Neuronal stem cell (in vitro differentiated cells): Measurements from ENCODE around the gene MEN1.

ENCODE experiments used
- DNase-seq: peaks from one replicate; pipeline ENCODE4 v3.0.0-alpha.2; 2013; ENCODE audit warnings: low spot score
- H2AFZ ChIP-seq: one replicate; pipeline ENCODE4 v1.6.1; 2013; ENCODE audit warnings: mild to moderate bottlenecking, low read length, inconsistent platforms
- H2AK5ac ChIP-seq: 2 replicates; pipeline ENCODE4 v1.6.1; 2013; ENCODE audit warnings: low read depth, mild to moderate bottlenecking, inconsistent platforms, low read length, moderate library complexity, mixed read lengths
- H2BK120ac ChIP-seq: 2 replicates; pipeline ENCODE4 v1.6.1; 2013; ENCODE audit warnings: low read depth, mild to moderate bottlenecking, inconsistent platforms, low read length, moderate library complexity, mixed read lengths
- H2BK12ac ChIP-seq: one replicate; pipeline ENCODE4 v1.6.1; 2013; ENCODE audit warnings: low read length, inconsistent platforms
- H2BK15ac ChIP-seq: 2 replicates; pipeline ENCODE4 v1.6.1; 2013; ENCODE audit warnings: mild to moderate bottlenecking, low read length, inconsistent platforms, mixed read lengths
- H2BK5ac ChIP-seq: one replicate; pipeline ENCODE4 v1.6.1; 2013; ENCODE audit warnings: inconsistent platforms, mild to moderate bottlenecking, low read length, moderate library complexity
- H3K14ac ChIP-seq: one replicate; pipeline ENCODE4 v1.6.1; 2013; ENCODE audit warnings: low read length, inconsistent platforms
- H3K18ac ChIP-seq: 2 replicates; pipeline ENCODE4 v1.6.1; 2013; ENCODE audit warnings: low read length, inconsistent platforms
- H3K23ac ChIP-seq: 2 replicates; pipeline ENCODE4 v1.6.1; 2013; ENCODE audit warnings: low read depth, mild to moderate bottlenecking, mixed read lengths, low read length, inconsistent platforms; ENCODE audit not compliant: poor library complexity
- H3K27ac ChIP-seq: replicated peaks from 3 replicates; pipeline ENCODE4 v1.5.1; 2013; ENCODE audit warnings: low read length, inconsistent platforms
- H3K27me3 ChIP-seq, 3 experiments: 2 replicates each; pipeline ENCODE4 v1.6.1; 2013; ENCODE audit warnings: low read length in 3 of 3, mild to moderate bottlenecking in 2 of 3, inconsistent platforms in 1 of 3, low read depth in 1 of 3, mixed read lengths in 1 of 3, moderate library complexity in 1 of 3; ENCODE audit not compliant: control insufficient read depth in 3 of 3, insufficient read depth in 3 of 3
- H3K36me3 ChIP-seq, 2 donors: replicated peaks in 1 of 2; 2 replicates each; pipeline ENCODE4 v1.6.1; 2013; ENCODE audit warnings: low read length in 2 of 2; ENCODE audit not compliant: control insufficient read depth in 2 of 2, insufficient read depth in 2 of 2
- H3K4ac ChIP-seq: 2 replicates; pipeline ENCODE4 v1.6.1; 2013; ENCODE audit warnings: inconsistent platforms, mild to moderate bottlenecking, low read length, moderate library complexity
- H3K4me1 ChIP-seq, 2 donors: 1 replicate in 1 of 2; 2 replicates in 1 of 2; pipeline ENCODE4 v1.6.1; 2013; ENCODE audit warnings: low read length in 2 of 2, low read depth in 1 of 2; ENCODE audit not compliant: control insufficient read depth in 2 of 2, insufficient read depth in 1 of 2
- H3K4me2 ChIP-seq: one replicate; pipeline ENCODE4 v1.6.1; 2013; ENCODE audit warnings: mild to moderate bottlenecking, low read length, inconsistent platforms; ENCODE audit not compliant: insufficient read depth, poor library complexity, severe bottlenecking
- H3K4me3 ChIP-seq, 2 donors: 2 replicates each; pipeline ENCODE4 v1.5.1; 2013; ENCODE audit warnings: low read length in 2 of 2, mild to moderate bottlenecking in 2 of 2, inconsistent platforms in 1 of 2, moderate library complexity in 1 of 2
- H3K79me1 ChIP-seq: one replicate; pipeline ENCODE4 v1.6.1; 2013; ENCODE audit warnings: low read depth, mild to moderate bottlenecking, inconsistent platforms, low read length, moderate library complexity
- H3K9ac ChIP-seq: one replicate; pipeline ENCODE4 v1.6.1; 2013; ENCODE audit warnings: mild to moderate bottlenecking, low read depth, low read length, inconsistent platforms; ENCODE audit not compliant: poor library complexity
- H3K9me3 ChIP-seq, 2 donors: replicated peaks in 1 of 2; 2 replicates each; pipeline versions ENCODE3 to v1.6.1; 2013; ENCODE audit warnings: low read length in 2 of 2, mild to moderate bottlenecking in 2 of 2, inconsistent platforms in 1 of 2, low read depth in 1 of 2, mixed read lengths in 1 of 2, moderate library complexity in 1 of 2; ENCODE audit not compliant: control insufficient read depth in 2 of 2, insufficient read depth in 1 of 2
- H4K8ac ChIP-seq: one replicate; pipeline ENCODE4 v1.6.1; 2013; ENCODE audit warnings: low read depth, mild to moderate bottlenecking, inconsistent platforms, low read length, moderate library complexity
- H4K91ac ChIP-seq: one replicate; pipeline ENCODE4 v1.6.1; 2013; ENCODE audit warnings: low read length, low read depth, mild to moderate bottlenecking, inconsistent platforms; ENCODE audit not compliant: poor library complexity
- WGBS, 2 donors: extraction: QIAGEN DNeasy Blood & Tissue Kit; methylation state at CpG; one replicate each; pipeline ENCODE4 v1.1.7; 2013; ENCODE audit warnings: missing lambda C conversion rate in 2 of 2, mixed read lengths in 1 of 2; ENCODE audit not compliant: insufficient read length in 2 of 2, insufficient replicate concordance in 1 of 2; ENCODE audit errors: extremely low coverage in 2 of 2; 5-methylcytosine and 5-hydroxymethylcytosine counted together

Gene MEN1

DNA sequence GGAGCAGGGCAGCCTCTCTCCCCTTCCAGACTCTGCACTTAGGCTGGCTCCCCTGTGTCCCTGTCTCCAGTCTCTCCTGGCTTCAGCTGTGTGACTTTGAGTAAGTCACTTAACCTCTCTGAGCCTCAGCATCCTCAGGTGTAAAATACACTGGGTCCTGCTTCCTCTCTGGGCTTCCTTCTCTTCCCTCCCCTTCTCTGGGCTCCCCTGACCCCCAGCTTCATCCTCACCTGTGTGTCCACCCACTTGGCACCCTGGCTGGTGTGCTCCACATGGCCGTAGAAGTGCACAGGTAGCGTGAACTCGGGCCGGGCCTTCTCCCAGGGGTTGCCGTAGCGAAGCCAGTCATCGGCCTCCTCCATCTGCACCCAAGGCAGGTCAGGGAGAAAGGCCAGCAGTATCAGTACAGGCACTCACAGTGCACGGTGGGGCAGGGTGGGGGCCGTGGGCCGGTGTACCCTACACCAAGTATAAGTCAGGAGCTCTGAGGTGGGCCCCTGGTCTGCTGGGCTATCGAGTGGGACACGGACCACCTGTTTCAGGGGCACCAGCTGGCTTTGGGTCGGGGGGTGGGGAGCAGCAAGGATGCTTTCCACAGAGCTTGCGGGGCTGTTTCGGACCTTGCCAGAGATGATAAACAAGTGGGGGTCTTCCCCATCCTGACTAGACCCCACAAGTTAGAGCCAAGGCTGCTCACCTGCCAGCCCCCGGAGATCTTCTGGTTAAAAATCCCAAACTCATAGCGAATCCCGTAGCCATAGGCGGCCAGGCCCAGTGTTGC, 52.6 kb downstream of the MEN1 start:
- Histone ChIP-seq H4K8ac (no peak overlapping the region), H3K14ac (no peak overlapping the region)
- no peak for DNase-seq

GRCh38 chr11:64755681-64756361, 54.5 kb downstream of the MEN1 start:
- Histone ChIP-seq H3K4me1 (peaks cover 19 to 37% of the 10 kb centered on the region in 2 donors), H3K4ac (no peak overlapping the region), H3K79me1 (peaks cover 4% of the 10 kb centered on the region), H4K8ac (no peak overlapping the region), H4K91ac (no peak overlapping the region), H3K4me2 (no peak overlapping the region), H2BK12ac (no peak overlapping the region), H2BK120ac (no peak overlapping the region), H3K9me3 (no peaks in the 10 kb centered on the region), H2AFZ (no peak overlapping the region), H2BK5ac (peak overlapping the region; percentile 55), H3K14ac (no peak overlapping the region), H3K4me3 (no peak overlapping the region), H3K18ac (no peak overlapping the region), H3K36me3 (peaks cover 0 to 1% of the 10 kb centered on the region in 2 donors), H3K23ac (no peak overlapping the region), H3K9ac (no peak overlapping the region), H3K27ac (no peak overlapping the region), H2BK15ac (no peak overlapping the region), H2AK5ac (peak overlapping the region; percentile 48), H3K27me3 (no peaks in the 10 kb centered on the region)
- WGBS, 2 donors: no CpG with 5 or more reads among the region's 13 CpGs
- DNase-seq: no peak

More for the DNA sequence above, 52.6 kb downstream of the MEN1 start:
- Histone ChIP-seq H2BK120ac (no peak overlapping the region), H3K4me1 (peaks cover 24 to 42% of the 10 kb centered on the region in 2 donors), H3K27ac (no peak overlapping the region), H2AFZ (no peak overlapping the region), H3K18ac (peak overlapping the region; percentile 34), H3K9me3 (no peaks in the 10 kb centered on the region), H4K91ac (no peak overlapping the region), H3K27me3 (no peaks in the 10 kb centered on the region), H3K9ac (peak overlapping the region; percentile 51), H3K4me2 (no peak overlapping the region), H2BK15ac (no peak overlapping the region), H3K79me1 (peaks cover 4% of the 10 kb centered on the region), H3K23ac (peak overlapping the region; percentile 56), H3K4me3 (no peak overlapping the region), H2AK5ac (peak overlapping the region; percentile 48), H2BK5ac (peak overlapping the region; percentile 77), H2BK12ac (no peak overlapping the region), H3K36me3 (peaks cover 2 to 8% of the 10 kb centered on the region in 2 donors), H3K4ac (no peak overlapping the region)
- no CpG with 5 or more reads among the region's 19 CpGs for WGBS, 2 donors

DNA sequence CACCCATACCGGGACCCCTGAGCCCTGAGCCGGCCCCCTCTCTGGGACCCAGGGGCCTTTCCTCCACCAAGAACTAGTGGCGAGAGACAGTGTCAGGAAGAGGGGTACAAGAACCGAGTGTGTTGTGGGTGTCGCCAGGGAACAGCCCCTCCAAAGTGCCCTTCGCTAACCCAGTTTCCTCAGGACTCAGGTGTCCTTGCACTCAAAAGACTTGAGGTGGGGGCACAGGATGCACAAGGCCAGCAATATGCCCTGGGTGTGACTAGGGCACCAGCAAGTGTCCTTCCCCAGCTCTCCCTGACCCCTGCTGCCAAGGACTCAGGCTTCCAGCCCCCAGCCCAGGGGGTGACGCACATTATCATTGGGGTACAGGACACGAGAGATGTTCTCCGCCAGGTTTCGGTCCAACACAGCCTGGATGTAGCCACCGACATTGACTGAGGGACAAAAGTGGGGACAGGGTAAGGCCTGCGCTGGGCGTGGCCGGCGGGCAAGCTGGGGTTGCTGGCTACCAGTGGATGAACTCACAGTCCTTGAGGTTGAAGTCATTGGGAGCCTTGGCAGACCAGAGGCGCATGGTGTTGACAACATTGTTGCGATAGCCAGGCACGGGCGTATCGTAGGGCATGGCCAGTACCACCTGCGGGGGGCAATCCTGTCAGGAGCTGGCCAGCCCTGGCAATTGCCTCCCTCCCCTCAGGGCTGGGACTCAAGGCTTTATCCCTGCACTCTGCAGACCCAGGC, 55.3 kb downstream of the MEN1 start:
- no CpG with 5 or more reads among the region's 21 CpGs for WGBS, 2 donors

More for the DNA sequence above, 55.3 kb downstream of the MEN1 start:
- Histone ChIP-seq H2BK15ac (no peak overlapping the region), H3K4me3 (no peak overlapping the region), H2AK5ac (peak overlapping the region; percentile 33), H4K91ac (no peak overlapping the region), H3K79me1 (peaks cover 4% of the 10 kb centered on the region), H2AFZ (no peak overlapping the region), H2BK120ac (no peak overlapping the region), H3K4ac (peak overlapping the region; percentile 61), H2BK12ac (no peak overlapping the region), H3K27ac (no peak overlapping the region), H3K27me3 (no peaks in the 10 kb centered on the region), H3K18ac (peak overlapping the region; percentile 40), H2BK5ac (peak overlapping the region; percentile 55), H4K8ac (no peak overlapping the region), H3K4me1 (peaks cover 11 to 30% of the 10 kb centered on the region in 2 donors), H3K4me2 (no peak overlapping the region), H3K9me3 (no peaks in the 10 kb centered on the region), H3K14ac (no peak overlapping the region), H3K36me3 (no peaks in the 10 kb centered on the region), H3K23ac (peak overlapping the region; percentile 8), H3K9ac (no peak overlapping the region)
- DNase-seq: no peak
